Esophagus (tissue), 2 donors: ENCODE measurements around the gene GNL3. TPM values are rescaled to one million over a fixed set of nuclear protein-coding genes. Genes with fewer than 3 reads are reported as not detected.

Experiments
- H3K27ac ChIP-seq, 2 donors: one replicate each; pipeline ENCODE4 v1.5.1; 2013; ENCODE audit warnings: low read depth in 2 of 2, mild to moderate bottlenecking in 2 of 2, inconsistent platforms in 1 of 2, low read length in 1 of 2, moderate library complexity in 1 of 2
- H3K27me3 ChIP-seq, 2 donors: one replicate each; pipeline ENCODE4 v1.6.1; 2013; ENCODE audit warnings: low read length in 2 of 2, control low read depth in 1 of 2, mild to moderate bottlenecking in 1 of 2; ENCODE audit not compliant: insufficient read depth in 2 of 2, control insufficient read depth in 1 of 2
- H3K36me3 ChIP-seq, 2 donors: one replicate each; pipeline ENCODE4 v1.6.1; 2013; ENCODE audit warnings: low read length in 1 of 2; ENCODE audit not compliant: control insufficient read depth in 2 of 2, insufficient read depth in 2 of 2
- H3K4me1 ChIP-seq, 2 donors: one replicate each; pipeline ENCODE4 v1.6.1; 2013; ENCODE audit warnings: low read length in 1 of 2; ENCODE audit not compliant: control insufficient read depth in 2 of 2, insufficient read depth in 2 of 2
- H3K4me3 ChIP-seq, 2 donors: one replicate each; pipeline ENCODE4 v1.5.1; 2013; ENCODE audit warnings: low read length in 2 of 2, mild to moderate bottlenecking in 2 of 2, low read depth in 1 of 2, moderate library complexity in 1 of 2
- H3K9me3 ChIP-seq, 2 donors: one replicate each; pipeline ENCODE4 v1.6.1; 2013; ENCODE audit warnings: mild to moderate bottlenecking in 2 of 2, low read depth in 1 of 2, low read length in 1 of 2, moderate library complexity in 1 of 2; ENCODE audit not compliant: control insufficient read depth in 2 of 2, insufficient read depth in 1 of 2
- WGBS, 2 donors: extraction: QIAGEN DNeasy Blood & Tissue Kit; methylation state at CpG; one replicate each; pipeline ENCODE4 v1.1.7; 2013; 5-methylcytosine and 5-hydroxymethylcytosine counted together
- polyA plus RNA-seq, 2 donors: library from polyadenylated mRNA; stranded (reverse); fragments of 200-250 nt; gene quantifications; one replicate each; pipeline ENCODE4 v1.2.3, GENCODE V29; 2013
- donor health status: healthy with polysubstance abuse.
- donor health status: Bipolar disorder and iron deficiency.

GNL3 gene, protein sequence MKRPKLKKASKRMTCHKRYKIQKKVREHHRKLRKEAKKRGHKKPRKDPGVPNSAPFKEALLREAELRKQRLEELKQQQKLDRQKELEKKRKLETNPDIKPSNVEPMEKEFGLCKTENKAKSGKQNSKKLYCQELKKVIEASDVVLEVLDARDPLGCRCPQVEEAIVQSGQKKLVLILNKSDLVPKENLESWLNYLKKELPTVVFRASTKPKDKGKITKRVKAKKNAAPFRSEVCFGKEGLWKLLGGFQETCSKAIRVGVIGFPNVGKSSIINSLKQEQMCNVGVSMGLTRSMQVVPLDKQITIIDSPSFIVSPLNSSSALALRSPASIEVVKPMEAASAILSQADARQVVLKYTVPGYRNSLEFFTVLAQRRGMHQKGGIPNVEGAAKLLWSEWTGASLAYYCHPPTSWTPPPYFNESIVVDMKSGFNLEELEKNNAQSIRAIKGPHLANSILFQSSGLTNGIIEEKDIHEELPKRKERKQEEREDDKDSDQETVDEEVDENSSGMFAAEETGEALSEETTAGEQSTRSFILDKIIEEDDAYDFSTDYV
- 100 to 1,000 TPM in 1 of 2 donors, 10 to 100 TPM in 1; 91.8 to 103 TPM for polyA plus RNA-seq

DNA sequence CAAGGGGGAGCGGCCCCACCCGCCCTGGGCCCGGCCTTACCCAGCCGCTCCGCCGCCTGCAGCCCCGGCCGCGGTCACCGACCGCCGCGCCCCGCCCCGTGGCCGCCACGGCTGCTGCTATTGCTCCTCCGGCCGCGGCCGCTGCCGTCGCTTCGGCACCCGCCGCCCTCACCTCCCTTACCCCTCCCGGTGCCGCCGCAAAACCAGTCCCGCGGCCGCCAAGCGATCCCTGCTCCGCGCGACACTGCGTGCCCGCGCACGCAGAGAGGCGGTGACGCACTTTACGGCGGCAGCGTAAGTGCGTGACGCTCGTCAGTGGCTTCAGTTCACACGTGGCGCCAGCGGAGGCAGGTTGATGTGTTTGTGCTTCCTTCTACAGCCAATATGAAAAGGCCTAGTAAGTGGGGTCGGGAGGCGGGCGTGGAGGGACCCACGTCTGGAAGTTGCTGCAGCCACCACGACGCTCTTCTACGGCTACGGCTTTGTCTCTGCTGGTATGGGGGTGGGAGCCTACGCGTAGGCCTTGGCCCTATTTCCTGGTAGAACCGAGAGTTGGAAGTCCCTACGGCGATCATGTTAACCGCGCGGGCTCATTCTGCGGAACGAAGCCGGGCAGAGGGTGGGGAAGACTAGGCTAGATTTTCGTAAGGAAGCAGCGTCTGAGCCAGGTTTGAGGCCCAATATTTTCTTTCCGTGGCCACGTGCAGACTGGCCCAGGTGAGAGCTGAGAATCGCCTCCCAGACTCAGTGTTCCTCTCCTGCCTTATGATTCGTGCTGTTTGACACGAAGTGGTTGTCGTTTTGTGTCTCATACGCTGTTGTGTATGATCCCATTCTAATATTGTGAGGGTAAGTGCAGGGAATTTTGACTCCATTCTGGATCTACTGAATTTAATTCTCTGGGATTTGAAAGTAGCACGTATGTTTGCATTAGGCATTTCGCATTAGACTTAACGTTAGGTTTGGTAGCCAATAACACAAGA, at the start of gene GNL3, which contains the start of gene PBRM1:
Gene GNL3 (plus strand): TSS at position 324 of the 983 bp plus-strand sequence. CDS start 61 bp downstream, at position 385.
Gene PBRM1 (minus strand): TSS at position 205 of the 983 bp plus-strand sequence.
- Histone ChIP-seq H3K9me3 (no peaks in the 10 kb centered on the region), H3K27me3 (no peaks in the 10 kb centered on the region)
- WGBS, 2 donors = 1% methylated on average over 69 to 82 of the region's 82 CpGs

DNA sequence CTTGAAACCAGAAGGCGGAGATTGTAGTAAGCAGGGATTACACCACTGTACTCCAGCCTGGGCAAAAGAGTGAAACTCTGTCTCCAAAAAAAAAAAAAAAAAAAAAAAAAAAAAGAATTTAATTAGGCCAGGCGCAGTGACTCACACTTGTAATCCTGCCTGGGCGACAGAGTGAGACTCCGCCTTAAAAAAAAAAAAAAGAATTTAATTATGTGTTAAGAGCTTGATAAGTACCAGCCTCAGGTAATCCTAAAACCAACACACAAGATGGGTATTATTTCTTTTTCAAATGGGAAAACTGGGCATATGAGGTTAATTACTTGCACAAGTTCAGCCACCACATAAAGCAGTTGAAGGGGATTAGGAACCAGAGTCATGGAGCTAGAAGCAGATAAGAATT, 49.2 kb upstream of the GNL3 start:
- WGBS, 2 donors = 42 to 44% methylated on average over 4 of the region's 4 CpGs
- Histone ChIP-seq H3K9me3 (no peaks in the 10 kb centered on the region), H3K27ac (peak overlapping the region in 1 of 2 donors; percentile 22), H3K4me3 (no peak overlapping the region), H3K36me3 (peaks cover 4 to 5% of the 10 kb centered on the region in 2 donors), H3K27me3 (no peaks in the 10 kb centered on the region), H3K4me1 (peaks cover 0 to 3% of the 10 kb centered on the region in 2 donors)

More for the DNA sequence above, at the start of gene GNL3, which contains the start of gene PBRM1:
- Histone ChIP-seq H3K4me1 (no peaks in the 10 kb centered on the region), H3K36me3 (peaks cover 3 to 16% of the 10 kb centered on the region in 2 donors), H3K4me3 (peak within 1 kb of the TSS; percentile 95 to 98), H3K27ac (peak within 1 kb of the TSS; percentile 98 to 100)

DNA sequence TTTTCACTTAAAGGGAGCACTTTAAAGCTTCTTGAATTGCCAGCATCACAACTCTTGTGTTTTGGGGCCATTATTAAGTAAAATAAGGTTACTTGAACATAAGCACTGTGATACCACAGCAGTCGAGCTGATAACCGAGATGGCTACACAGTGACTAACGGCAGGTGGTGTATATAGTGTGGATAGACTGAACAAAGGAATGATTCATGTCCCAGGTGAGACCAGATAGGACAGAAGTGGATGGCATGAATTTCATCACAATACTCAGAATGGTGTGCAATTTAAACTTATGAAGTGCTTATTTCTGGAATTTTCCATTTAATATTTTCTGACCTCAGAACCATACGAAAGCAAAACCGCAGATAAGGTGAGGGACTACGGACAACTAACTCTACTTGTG, 40.3 kb upstream of the GNL3 start:
- Histone ChIP-seq H3K9me3 (no peaks in the 10 kb centered on the region), H3K27ac (no peak overlapping the region), H3K36me3 (peaks cover 5 to 7% of the 10 kb centered on the region in 2 donors), H3K4me1 (no peaks in the 10 kb centered on the region), H3K27me3 (no peaks in the 10 kb centered on the region), H3K4me3 (no peak overlapping the region)
- WGBS, 2 donors = 94 to 97% methylated on average over 6 of the region's 6 CpGs

DNA sequence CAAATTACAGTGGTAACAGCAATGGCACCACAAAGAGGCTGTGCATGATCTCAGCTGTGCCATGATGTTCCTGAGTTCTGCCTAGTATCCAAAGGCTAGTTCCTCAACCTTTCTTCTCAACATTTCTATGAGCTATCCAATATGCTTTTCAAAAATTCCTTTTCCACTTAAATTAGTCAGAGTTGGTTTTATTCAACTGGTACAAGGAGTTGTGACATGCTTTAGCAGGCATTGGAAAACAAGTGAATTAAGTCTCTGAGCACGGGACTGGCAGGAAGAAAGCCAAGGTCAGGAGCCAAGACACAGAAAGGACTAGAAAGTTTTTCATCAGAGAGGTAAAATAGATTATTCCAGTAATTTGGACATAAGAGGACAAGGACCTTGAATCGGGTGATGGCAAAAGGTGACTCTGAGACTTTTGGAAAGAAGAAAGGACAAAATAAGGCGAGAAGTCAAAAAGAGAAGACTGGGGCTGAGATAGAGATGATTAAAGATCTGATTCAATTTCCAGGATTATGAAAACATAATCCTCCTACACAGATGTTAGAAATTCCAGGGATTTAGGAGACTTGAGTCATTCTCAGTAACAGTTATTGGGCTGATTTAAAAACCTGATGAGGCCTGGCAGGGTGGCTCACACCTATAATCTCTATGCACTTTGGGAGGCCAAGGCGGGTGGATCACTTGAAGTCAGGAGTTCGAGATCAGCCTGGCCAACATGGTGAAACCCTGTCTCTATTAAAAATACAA, 36.2 kb upstream of the GNL3 start:
- 57 to 72% methylated on average over 5 of the region's 5 CpGs for WGBS, 2 donors
- peaks cover 10 to 15% of the 10 kb centered on the region in 2 donors for H3K36me3 ChIP-seq
- no peaks in the 10 kb centered on the region for H3K9me3 ChIP-seq
- no peaks in the 10 kb centered on the region for H3K4me1 ChIP-seq
- H3K4me3 ChIP-seq = no peak overlapping the region
- H3K27ac ChIP-seq = peak overlapping the region in 1 of 2 donors; percentile 20
- H3K27me3 ChIP-seq = no peaks in the 10 kb centered on the region

DNA sequence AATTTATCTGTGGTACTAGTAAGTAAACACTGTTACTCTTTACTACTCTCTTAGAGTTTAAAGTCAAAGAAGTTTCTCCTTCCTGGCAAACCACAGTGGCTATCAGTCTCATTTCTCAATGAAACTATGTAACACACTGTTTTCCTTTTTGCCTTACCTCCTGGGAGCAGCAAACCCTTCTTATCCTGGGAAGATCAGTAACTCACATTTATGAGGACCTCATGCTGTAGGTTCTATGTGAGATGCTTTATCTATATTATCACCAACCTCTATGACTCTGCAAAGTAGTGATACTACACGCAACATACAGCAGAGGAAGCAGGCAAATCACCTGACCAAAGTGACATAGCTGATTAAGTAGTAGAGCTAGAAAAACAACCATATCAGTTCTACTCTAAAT, 35.4 kb upstream of the GNL3 start:
- H3K27me3 ChIP-seq = no peaks in the 10 kb centered on the region

DNA sequence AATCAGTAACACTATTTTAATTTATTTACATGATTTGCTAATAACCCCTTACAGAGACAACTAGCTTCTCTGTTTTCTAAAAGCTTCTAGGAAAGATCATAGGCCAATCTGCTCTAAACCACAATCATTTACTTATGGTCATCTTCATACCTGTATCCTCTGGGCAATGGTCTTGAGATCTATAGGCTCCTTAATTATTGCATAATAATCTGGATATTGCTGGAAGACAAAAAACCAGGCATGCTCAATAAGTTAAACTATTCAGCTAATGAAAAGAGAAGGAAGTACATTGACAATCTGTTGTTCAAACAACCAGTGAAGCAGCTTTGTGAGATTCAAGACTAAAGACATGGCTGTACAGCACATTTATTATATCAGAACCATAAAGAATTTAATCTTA, 34.2 kb upstream of the GNL3 start:
- Histone ChIP-seq H3K9me3 (no peaks in the 10 kb centered on the region), H3K27me3 (no peaks in the 10 kb centered on the region), H3K36me3 (peaks cover 6 to 16% of the 10 kb centered on the region in 2 donors), H3K4me3 (no peak overlapping the region), H3K4me1 (no peaks in the 10 kb centered on the region), H3K27ac (no peak overlapping the region)

More for the DNA sequence above, 35.4 kb upstream of the GNL3 start:
- Histone ChIP-seq H3K4me1 (no peaks in the 10 kb centered on the region), H3K27ac (no peak overlapping the region), H3K36me3 (peaks cover 8 to 16% of the 10 kb centered on the region in 2 donors), H3K9me3 (no peaks in the 10 kb centered on the region), H3K4me3 (no peak overlapping the region)
- WGBS, 2 donors = 93 to 96% methylated on average over 1 of the region's 1 CpG

DNA sequence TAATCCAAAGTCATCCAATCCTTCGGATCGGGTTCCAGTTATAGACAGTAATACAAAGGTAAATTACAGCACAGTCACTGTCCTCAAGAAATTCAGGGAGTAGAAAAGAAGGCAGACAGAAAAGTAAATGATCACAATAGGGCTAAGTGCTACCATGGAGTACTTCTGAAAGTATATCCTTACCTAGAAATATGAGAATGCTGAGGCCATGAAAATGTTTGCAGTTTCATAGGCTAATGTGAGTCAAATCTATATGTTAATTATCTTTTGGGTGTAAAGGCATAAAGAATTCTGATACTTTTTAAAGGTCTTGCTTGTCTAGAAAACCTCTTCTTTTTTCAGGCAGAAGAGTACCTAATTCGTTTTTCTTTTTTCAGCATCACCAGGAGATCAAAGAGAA, 29.9 kb upstream of the GNL3 start:
- Histone ChIP-seq H3K9me3 (no peaks in the 10 kb centered on the region), H3K4me3 (no peak overlapping the region), H3K36me3 (peaks cover 0 to 12% of the 10 kb centered on the region in 2 donors), H3K27me3 (no peaks in the 10 kb centered on the region), H3K4me1 (no peaks in the 10 kb centered on the region), H3K27ac (no peak overlapping the region)
- WGBS, 2 donors = 92 to 93% methylated on average over 3 of the region's 3 CpGs

DNA sequence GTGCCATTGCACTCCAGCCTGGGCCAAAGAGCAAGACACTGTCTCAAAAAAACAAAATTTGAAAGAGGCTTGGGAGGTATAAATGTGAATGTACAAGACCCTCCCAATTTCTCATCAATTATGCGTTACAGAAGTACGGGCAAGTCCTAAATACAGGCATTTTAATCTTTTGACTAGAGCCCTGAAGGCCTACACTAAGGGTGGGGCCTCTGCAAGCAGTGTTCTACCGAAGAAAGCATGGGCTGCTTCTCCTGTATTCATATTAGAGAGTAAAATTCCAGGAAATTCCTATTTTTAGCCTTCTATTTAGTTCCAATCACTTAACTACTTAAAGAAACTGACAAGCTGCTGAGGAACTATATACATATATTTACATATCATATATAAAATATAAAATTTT, 25.8 kb upstream of the GNL3 start:
- no peaks in the 10 kb centered on the region for H3K4me1 ChIP-seq
- no peak overlapping the region for H3K27ac ChIP-seq
- H3K9me3 ChIP-seq = no peaks in the 10 kb centered on the region
- peaks cover 2 to 4% of the 10 kb centered on the region in 2 donors for H3K36me3 ChIP-seq
- H3K4me3 ChIP-seq = no peak overlapping the region
- H3K27me3 ChIP-seq = no peaks in the 10 kb centered on the region
- 58 to 61% methylated on average over 3 of the region's 3 CpGs for WGBS, 2 donors
